ENCODE measurements around the gene RNU7-1. TPM values are rescaled to one million over a fixed set of nuclear protein-coding genes. Genes with fewer than 3 reads are reported as not detected.

Gene RNU7-1
- total and polyA plus RNA-seq, 9 of the 15 experiments (the other 6 are each of a cell fraction or from before 2014, with no cell fraction given), result not detected

DNA sequence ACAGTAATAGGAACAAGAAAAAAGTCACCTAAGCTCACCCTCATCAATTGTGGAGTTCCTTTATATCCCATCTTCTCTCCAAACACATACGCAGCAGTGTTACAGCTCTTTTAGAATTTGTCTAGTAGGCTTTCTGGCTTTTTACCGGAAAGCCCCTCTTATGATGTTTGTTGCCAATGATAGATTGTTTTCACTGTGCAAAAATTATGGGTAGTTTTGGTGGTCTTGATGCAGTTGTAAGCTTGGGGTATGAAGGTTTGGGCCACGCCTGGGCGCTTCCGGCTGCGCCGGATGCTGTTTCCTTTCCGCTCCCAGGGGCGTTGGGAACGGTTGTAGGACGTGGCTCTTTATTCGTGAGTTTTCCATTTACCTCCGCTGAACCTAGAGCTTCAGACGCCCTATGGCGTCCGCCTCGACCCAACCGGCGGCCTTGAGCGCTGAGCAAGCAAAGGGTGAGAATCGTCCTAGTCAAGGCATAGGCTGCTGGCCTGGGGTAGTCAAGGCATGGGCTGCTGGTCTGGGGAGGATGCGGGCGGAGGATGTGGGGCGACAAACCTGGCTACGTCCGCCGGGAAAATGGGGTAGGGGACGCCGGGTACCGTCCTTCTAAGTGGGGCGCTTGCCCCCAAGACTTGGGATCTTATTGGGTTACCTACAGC lies at the start of gene RNU7-1, which contains the start of gene C12orf57 (continued):
- TF ChIP-seq, protein P1, sequence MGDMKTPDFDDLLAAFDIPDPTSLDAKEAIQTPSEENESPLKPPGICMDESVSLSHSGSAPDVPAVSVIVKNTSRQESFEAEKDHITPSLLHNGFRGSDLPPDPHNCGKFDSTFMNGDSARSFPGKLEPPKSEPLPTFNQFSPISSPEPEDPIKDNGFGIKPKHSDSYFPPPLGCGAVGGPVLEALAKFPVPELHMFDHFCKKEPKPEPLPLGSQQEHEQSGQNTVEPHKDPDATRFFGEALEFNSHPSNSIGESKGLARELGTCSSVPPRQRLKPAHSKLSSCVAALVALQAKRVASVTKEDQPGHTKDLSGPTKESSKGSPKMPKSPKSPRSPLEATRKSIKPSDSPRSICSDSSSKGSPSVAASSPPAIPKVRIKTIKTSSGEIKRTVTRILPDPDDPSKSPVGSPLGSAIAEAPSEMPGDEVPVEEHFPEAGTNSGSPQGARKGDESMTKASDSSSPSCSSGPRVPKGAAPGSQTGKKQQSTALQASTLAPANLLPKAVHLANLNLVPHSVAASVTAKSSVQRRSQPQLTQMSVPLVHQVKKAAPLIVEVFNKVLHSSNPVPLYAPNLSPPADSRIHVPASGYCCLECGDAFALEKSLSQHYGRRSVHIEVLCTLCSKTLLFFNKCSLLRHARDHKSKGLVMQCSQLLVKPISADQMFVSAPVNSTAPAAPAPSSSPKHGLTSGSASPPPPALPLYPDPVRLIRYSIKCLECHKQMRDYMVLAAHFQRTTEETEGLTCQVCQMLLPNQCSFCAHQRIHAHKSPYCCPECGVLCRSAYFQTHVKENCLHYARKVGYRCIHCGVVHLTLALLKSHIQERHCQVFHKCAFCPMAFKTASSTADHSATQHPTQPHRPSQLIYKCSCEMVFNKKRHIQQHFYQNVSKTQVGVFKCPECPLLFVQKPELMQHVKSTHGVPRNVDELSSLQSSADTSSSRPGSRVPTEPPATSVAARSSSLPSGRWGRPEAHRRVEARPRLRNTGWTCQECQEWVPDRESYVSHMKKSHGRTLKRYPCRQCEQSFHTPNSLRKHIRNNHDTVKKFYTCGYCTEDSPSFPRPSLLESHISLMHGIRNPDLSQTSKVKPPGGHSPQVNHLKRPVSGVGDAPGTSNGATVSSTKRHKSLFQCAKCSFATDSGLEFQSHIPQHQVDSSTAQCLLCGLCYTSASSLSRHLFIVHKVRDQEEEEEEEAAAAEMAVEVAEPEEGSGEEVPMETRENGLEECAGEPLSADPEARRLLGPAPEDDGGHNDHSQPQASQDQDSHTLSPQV (IDR thresholded peaks at IDR 0.05), result no peak; the same call in 1 of the 2 replicates
- TF ChIP-seq MCM5 (IDR thresholded peaks at IDR 0.05; ENCODE audit: low read depth) (no peak), NFIC (IDR thresholded peaks at IDR 0.05) (peak; percentile 72), ZNF79 (CRISPR knock-in tag; IDR thresholded peaks at IDR 0.05; ENCODE audit: low read depth) (no peak), PPARD (CRISPR knock-in tag; IDR thresholded peaks at IDR 0.05) (no peak), HEY1 (CRISPR knock-in tag; IDR thresholded peaks at IDR 0.05; ENCODE audit: borderline replicate concordance) (peak; percentile 87; the same call in 1 of the 2 replicates), SETDB1 (IDR thresholded peaks at IDR 0.05; ENCODE audit: low read length) (no peak), MTA1 (IDR thresholded peaks at IDR 0.05; ENCODE audit: borderline replicate concordance) (no peak), FOXM1 (IDR thresholded peaks at IDR 0.05; ENCODE audit: low read depth) (no peak), FOXM1 (CRISPR knock-in tag; IDR thresholded peaks at IDR 0.05; ENCODE audit: low read depth) (no peak), SAFB (IDR thresholded peaks at IDR 0.05; ENCODE audit: borderline replicate concordance, low read depth, low read length) (no peak), SIN3B (IDR thresholded peaks at IDR 0.05; ENCODE audit: low read depth) (peak; percentile 45; the same call in 1 of the 2 replicates), KAT7 (CRISPR knock-in tag; IDR thresholded peaks at IDR 0.05; ENCODE audit: borderline replicate concordance) (peak; percentile 98; the same call in 1 of the 2 replicates), PYGO2 (tag; IDR thresholded peaks at IDR 0.05) (0 out of 2 replicates have a peak, but pooled peaks have one; percentile 37), ZNF239 (CRISPR knock-in tag; IDR thresholded peaks at IDR 0.05) (peak; percentile 45; the same call in 1 of the 2 replicates), TRIM28 (IDR thresholded peaks at IDR 0.05) (no peak)
- TF ChIP-seq, protein P2, sequence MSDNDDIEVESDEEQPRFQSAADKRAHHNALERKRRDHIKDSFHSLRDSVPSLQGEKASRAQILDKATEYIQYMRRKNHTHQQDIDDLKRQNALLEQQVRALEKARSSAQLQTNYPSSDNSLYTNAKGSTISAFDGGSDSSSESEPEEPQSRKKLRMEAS (CRISPR knock-in tag; IDR thresholded peaks at IDR 0.05), result no peak
- TF ChIP-seq, protein P3, sequence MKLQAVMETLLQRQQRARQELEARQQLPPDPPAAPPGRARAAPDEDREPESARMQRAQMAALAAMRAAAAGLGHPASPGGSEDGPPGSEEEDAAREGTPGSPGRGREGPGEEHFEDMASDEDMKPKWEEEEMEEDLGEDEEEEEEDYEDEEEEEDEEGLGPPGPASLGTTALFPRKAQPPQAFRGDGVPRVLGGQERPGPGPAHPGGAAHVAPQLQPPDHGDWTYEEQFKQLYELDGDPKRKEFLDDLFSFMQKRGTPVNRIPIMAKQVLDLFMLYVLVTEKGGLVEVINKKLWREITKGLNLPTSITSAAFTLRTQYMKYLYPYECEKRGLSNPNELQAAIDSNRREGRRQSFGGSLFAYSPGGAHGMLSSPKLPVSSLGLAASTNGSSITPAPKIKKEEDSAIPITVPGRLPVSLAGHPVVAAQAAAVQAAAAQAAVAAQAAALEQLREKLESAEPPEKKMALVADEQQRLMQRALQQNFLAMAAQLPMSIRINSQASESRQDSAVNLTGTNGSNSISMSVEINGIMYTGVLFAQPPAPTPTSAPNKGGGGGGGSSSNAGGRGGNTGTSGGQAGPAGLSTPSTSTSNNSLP (IDR thresholded peaks at IDR 0.05; ENCODE audit: borderline replicate concordance, low read depth, low read length), result 0 out of 2 replicates have a peak, but pooled peaks have one; percentile 43
- TF ChIP-seq, protein P4, sequence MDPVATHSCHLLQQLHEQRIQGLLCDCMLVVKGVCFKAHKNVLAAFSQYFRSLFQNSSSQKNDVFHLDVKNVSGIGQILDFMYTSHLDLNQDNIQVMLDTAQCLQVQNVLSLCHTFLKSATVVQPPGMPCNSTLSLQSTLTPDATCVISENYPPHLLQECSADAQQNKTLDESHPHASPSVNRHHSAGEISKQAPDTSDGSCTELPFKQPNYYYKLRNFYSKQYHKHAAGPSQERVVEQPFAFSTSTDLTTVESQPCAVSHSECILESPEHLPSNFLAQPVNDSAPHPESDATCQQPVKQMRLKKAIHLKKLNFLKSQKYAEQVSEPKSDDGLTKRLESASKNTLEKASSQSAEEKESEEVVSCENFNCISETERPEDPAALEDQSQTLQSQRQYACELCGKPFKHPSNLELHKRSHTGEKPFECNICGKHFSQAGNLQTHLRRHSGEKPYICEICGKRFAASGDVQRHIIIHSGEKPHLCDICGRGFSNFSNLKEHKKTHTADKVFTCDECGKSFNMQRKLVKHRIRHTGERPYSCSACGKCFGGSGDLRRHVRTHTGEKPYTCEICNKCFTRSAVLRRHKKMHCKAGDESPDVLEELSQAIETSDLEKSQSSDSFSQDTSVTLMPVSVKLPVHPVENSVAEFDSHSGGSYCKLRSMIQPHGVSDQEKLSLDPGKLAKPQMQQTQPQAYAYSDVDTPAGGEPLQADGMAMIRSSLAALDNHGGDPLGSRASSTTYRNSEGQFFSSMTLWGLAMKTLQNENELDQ (CRISPR knock-in tag; IDR thresholded peaks at IDR 0.05; ENCODE audit: borderline replicate concordance), result no peak
- TF ChIP-seq, protein P5, sequence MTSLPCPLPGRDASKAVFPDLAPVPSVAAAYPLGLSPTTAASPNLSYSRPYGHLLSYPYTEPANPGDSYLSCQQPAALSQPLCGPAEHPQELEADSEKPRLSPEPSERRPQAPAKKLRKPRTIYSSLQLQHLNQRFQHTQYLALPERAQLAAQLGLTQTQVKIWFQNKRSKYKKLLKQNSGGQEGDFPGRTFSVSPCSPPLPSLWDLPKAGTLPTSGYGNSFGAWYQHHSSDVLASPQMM (CRISPR knock-in tag; IDR thresholded peaks at IDR 0.05), result peak; percentile 95

Measured in K562 (cell line).